Adrenal gland (tissue), 5 donors: ENCODE measurements around the gene CORT.

ENCODE experiments used
- POLR2A ChIP-seq, 2 donors: fragments of 450-650 bp; IDR thresholded peaks; one replicate each; pipeline ENCODE4 v1.6.1; 2017; ENCODE audit warnings: antibody characterized with exemption in 2 of 2, mild to moderate bottlenecking in 2 of 2, moderate library complexity in 1 of 2
- TF ChIP-seq, protein P1 (sequence below), 6 experiments: fragments of 450-650 bp in 4 of 6; fragments of 200-600 bp in 2 of 6; sonication (generic) in 1 of 6; IDR thresholded peaks; 1 replicate in 5 of 6; 2 replicates in 1 of 6; pipeline versions ENCODE4 v1.5.1 to v1.8.0; 2016 to 2021; ENCODE audit warnings: antibody characterized with exemption in 6 of 6, mild to moderate bottlenecking in 2 of 6, moderate library complexity in 1 of 6
- donor health status: DM: no; HTN: no; CAD: no.

DNA sequence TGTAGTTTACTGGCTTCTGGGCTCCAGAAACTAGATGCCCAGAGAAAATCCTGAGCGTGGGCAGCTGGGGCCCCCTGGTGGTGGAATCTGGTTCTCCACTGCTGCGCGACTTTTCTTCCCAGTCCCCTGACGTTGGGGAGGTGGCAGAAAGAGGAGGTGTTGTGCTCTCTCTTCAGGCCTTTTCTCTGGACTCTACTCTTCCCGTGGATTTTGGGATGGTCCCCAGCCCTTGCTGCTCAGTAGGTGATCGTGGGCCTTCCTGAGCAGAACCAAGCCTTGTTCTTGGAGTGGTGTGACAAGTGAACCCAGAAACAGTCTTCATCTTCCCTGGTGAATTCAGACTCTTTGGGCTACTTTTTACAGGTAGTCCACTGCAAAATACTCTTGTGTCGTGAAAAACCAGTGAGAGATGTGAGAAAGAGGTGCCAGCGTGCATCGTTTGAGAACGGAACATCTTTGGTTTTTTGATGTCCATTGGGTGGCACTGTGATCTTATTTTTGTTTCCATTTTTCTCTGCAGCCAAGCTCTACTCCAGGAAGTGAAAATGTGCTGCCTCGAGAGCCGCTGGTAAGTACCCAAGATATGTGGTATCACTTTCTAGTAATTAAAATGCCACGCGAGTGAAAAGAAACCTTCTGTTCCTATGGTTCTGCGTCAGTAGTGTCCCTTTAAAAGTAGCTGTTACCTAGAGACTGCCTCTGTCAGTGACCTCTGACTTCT is 45.1 kb downstream of the CORT start:
- TF ChIP-seq, protein P1, sequence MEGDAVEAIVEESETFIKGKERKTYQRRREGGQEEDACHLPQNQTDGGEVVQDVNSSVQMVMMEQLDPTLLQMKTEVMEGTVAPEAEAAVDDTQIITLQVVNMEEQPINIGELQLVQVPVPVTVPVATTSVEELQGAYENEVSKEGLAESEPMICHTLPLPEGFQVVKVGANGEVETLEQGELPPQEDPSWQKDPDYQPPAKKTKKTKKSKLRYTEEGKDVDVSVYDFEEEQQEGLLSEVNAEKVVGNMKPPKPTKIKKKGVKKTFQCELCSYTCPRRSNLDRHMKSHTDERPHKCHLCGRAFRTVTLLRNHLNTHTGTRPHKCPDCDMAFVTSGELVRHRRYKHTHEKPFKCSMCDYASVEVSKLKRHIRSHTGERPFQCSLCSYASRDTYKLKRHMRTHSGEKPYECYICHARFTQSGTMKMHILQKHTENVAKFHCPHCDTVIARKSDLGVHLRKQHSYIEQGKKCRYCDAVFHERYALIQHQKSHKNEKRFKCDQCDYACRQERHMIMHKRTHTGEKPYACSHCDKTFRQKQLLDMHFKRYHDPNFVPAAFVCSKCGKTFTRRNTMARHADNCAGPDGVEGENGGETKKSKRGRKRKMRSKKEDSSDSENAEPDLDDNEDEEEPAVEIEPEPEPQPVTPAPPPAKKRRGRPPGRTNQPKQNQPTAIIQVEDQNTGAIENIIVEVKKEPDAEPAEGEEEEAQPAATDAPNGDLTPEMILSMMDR (IDR thresholded peaks at IDR 0.05), result peak; percentile 82 to 97 (median 92)
- TF ChIP-seq POLR2A (IDR thresholded peaks at IDR 0.05), result no peak
